Left renal cortex interstitium (tissue), 4 donors: ENCODE results near the gene BAMBI. TPM values are rescaled to one million over a fixed set of nuclear protein-coding genes. Genes with fewer than 3 reads are reported as not detected.

ENCODE experiments used
- DNase-seq, 4 donors: peaks; one replicate each; pipeline ENCODE4 v3.0.0-alpha.2; 2013; ENCODE audit warnings: low read depth in 4 of 4, low spot score in 2 of 4, missing footprints in 1 of 4
- polyA plus RNA-seq, 4 donors: library from polyadenylated mRNA; unstranded; fragments of 120-200 nt; gene quantifications; one replicate each; pipeline ENCODE4 v1.2.1, GENCODE V29; 2013; ENCODE audit not compliant: insufficient read length in 4 of 4

BAMBI gene
- polyA plus RNA-seq, 4 donors, result 39.2 to 47.7 (median 44.7) TPM

- no peak for DNase-seq
These were observed 14.7 kb downstream of the BAMBI start for GRCh38 chr10:28692050-28692449.

- DNase-seq, result no peak
These were observed 17.2 kb downstream of the BAMBI start for GRCh38 chr10:28694530-28694929.

GRCh38 chr10:28698075-28698474 is 20.8 kb downstream of the BAMBI start:
- DNase-seq, result no peak

- DNase-seq, result no peak
These were observed 27.3 kb downstream of the BAMBI start for GRCh38 chr10:28704464-28705161.

GRCh38 chr10:28705472-28705871 is 28.2 kb downstream of the BAMBI start:
- DNase-seq, result no peak

GRCh38 chr10:28709001-28709710 is 31.8 kb downstream of the BAMBI start:
- peak in 1 of 4 donors; percentile 40 for DNase-seq

GRCh38 chr10:28710202-28710886 is 33.0 kb downstream of the BAMBI start:
- no peak for DNase-seq

- no peak for DNase-seq
These were observed 33.7 kb downstream of the BAMBI start for GRCh38 chr10:28711041-28711440.

GRCh38 chr10:28711776-28712175 is 34.5 kb downstream of the BAMBI start:
- DNase-seq, result no peak

- no peak for DNase-seq
These were observed 36.5 kb downstream of the BAMBI start for GRCh38 chr10:28713626-28714352.

- no peak for DNase-seq
These were observed 37.2 kb downstream of the BAMBI start for GRCh38 chr10:28714401-28715053.

GRCh38 chr10:28715246-28715645 is 37.9 kb downstream of the BAMBI start:
- no peak for DNase-seq

GRCh38 chr10:28715757-28716156 is 38.4 kb downstream of the BAMBI start:
- no peak for DNase-seq

- DNase-seq, result no peak
These were observed 39.4 kb downstream of the BAMBI start for GRCh38 chr10:28716748-28717147.

GRCh38 chr10:28717656-28718201 is 40.4 kb downstream of the BAMBI start:
- DNase-seq, result no peak

- no peak for DNase-seq
These were observed 42.6 kb downstream of the BAMBI start for GRCh38 chr10:28719789-28720436.

GRCh38 chr10:28721318-28721951 is 44.1 kb downstream of the BAMBI start:
- DNase-seq, result no peak

GRCh38 chr10:28722065-28722803 is 44.9 kb downstream of the BAMBI start:
- DNase-seq, result peak in 1 of 4 donors; percentile 37
